Thyroid gland (tissue), 4 donors: ENCODE data around the gene CALCB.

ENCODE experiments used
- CTCF ChIP-seq, 6 experiments: fragments of 200-600 bp in 3 of 6; fragments of 450-650 bp in 3 of 6; sonication (generic) in 3 of 6; IDR thresholded peaks; one replicate each; pipeline ENCODE4 v1.5.1; 2016 to 2019; ENCODE audit warnings: antibody characterized with exemption in 6 of 6, mild to moderate bottlenecking in 2 of 6, inconsistent platforms in 1 of 6, moderate library complexity in 1 of 6
- POLR2A ChIP-seq, 2 donors: fragments of 450-650 bp; IDR thresholded peaks; one replicate each; pipeline ENCODE4 v1.6.1; 2017; ENCODE audit warnings: antibody characterized with exemption in 2 of 2, mild to moderate bottlenecking in 2 of 2, moderate library complexity in 1 of 2

GRCh38 chr11:15028379-15028778, 45.0 kb upstream of the CALCB start:
- no peak for TF ChIP-seq CTCF (IDR thresholded peaks at IDR 0.05)
- no peak for TF ChIP-seq POLR2A (IDR thresholded peaks at IDR 0.05)
